ENCODE data around the gene USP20. TPM values are rescaled to one million over a fixed set of nuclear protein-coding genes. Genes with fewer than 3 reads are reported as not detected.

The USP20 gene
- total and polyA plus RNA-seq, 12 donors = 8.3 to 73.4 (median 34.5) TPM

DNA sequence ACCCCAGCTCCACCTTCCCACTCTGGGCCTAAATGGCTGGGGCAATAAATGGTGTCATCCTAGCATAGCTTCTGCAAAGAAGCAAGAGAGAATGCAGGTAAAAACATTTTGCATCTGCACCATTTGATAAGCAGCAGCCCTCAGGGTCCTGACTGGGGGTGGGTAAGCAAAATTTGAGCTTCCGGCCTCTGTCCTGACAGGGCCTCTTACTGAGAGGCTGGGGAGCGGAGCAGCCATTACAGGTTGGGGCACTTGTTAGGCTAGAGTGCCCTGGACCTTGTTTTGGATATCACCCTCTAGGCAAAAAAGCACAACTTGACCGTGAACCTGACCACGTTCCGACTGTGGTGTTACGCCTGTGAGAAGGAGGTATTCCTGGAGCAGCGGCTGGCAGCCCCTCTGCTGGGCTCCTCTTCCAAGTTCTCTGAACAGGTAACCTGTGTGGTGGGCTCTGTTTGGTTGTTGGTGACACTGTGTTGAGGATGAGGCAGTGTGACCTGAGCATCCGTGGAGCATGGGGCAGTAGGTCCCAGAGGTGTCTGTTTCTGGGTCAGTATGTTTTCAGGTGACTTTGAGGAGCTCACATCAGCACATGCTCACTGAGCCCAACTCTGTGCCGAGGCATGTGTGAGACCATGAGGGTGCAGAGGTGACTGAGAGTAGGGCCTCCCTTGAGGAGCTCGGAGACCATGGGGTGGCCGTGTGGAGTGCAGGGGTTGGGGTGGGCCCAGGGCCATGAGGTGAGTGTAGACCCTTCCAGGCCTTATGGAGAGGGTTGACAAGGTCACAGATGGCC is 23.1 kb downstream of the USP20 start:
- intact Hi-C loops (cut with DNase I) = no loop called here
- H3K36me3 ChIP-seq (replicated peaks in 1 of 2) = peaks cover 0 to 61% of the 10 kb centered on the region in 2 donors

DNA sequence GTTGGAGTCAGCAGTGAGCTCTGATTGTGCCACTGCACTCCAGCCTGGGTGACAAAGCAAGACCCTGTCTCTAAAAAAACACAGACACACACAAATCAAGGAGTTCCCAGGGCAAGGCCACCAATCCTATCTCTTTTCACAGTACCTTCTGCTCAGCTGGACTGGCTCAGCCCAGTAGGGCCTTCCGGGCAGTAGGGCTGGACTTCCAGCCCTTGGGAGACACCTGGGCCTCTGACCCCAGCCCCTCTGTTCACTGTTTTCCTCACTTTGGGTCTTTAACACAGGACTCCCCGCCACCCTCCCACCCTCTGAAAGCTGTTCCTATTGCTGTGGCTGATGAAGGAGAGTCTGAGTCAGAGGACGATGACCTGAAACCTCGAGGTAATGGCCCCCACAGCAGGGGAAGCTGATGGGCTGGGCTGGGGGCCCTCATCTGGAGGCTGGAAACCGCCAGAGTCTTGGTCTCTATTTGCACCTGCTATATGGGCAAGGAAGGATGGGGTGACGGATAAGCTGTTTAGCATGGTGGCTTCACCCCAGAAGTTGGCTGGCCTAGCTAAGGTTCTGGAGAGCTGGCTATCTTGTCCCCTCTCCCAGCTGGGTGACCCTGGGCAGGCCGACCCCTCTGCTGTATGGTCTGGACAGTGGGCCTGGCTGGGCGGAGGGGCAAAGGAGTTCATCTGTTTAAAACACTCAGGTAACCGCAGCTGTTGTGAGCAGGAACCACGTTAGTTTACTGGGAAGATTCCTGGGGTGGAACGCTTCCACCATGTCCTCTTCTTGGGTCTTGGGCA is 25.6 kb downstream of the USP20 start:
- no peak for DNase-seq
- intact Hi-C loops (cut with DNase I) = no loop called here
- H3K4me1 ChIP-seq (replicated peaks in 1 of 2) = no peaks in the 10 kb centered on the region
- H3K9me3 ChIP-seq (replicated peaks in 1 of 3) = no peaks in the 10 kb centered on the region
- WGBS, 4 donors = 63 to 75% (median 71%) methylated on average over 7 to 11 of the region's 11 CpGs
- no peak overlapping the region for H3K4me3 ChIP-seq
- H3K36me3 ChIP-seq (replicated peaks in 1 of 2) = peaks cover 0 to 58% of the 10 kb centered on the region in 2 donors
- H3K27ac ChIP-seq = no peak overlapping the region
- TF ChIP-seq, protein P1, sequence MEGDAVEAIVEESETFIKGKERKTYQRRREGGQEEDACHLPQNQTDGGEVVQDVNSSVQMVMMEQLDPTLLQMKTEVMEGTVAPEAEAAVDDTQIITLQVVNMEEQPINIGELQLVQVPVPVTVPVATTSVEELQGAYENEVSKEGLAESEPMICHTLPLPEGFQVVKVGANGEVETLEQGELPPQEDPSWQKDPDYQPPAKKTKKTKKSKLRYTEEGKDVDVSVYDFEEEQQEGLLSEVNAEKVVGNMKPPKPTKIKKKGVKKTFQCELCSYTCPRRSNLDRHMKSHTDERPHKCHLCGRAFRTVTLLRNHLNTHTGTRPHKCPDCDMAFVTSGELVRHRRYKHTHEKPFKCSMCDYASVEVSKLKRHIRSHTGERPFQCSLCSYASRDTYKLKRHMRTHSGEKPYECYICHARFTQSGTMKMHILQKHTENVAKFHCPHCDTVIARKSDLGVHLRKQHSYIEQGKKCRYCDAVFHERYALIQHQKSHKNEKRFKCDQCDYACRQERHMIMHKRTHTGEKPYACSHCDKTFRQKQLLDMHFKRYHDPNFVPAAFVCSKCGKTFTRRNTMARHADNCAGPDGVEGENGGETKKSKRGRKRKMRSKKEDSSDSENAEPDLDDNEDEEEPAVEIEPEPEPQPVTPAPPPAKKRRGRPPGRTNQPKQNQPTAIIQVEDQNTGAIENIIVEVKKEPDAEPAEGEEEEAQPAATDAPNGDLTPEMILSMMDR (IDR thresholded peaks at IDR 0.05) = no peak
- no peak for TF ChIP-seq POLR2A (IDR thresholded peaks at IDR 0.05)
- H3K27me3 ChIP-seq = no peaks in the 10 kb centered on the region

More for the DNA sequence above, 23.1 kb downstream of the USP20 start:
- WGBS, 4 donors = 87 to 96% (median 88%) methylated on average over 7 to 11 of the region's 11 CpGs
- DNase-seq = no peak
- no peak overlapping the region for H3K27ac ChIP-seq
- no peaks in the 10 kb centered on the region for H3K9me3 ChIP-seq (replicated peaks in 1 of 3)
- no peak overlapping the region for H3K4me3 ChIP-seq
- H3K27me3 ChIP-seq = no peaks in the 10 kb centered on the region
- H3K4me1 ChIP-seq (replicated peaks in 1 of 2) = no peaks in the 10 kb centered on the region
- TF ChIP-seq, protein P1 (IDR thresholded peaks at IDR 0.05) = no peak
- TF ChIP-seq POLR2A (IDR thresholded peaks at IDR 0.05) = no peak

DNA sequence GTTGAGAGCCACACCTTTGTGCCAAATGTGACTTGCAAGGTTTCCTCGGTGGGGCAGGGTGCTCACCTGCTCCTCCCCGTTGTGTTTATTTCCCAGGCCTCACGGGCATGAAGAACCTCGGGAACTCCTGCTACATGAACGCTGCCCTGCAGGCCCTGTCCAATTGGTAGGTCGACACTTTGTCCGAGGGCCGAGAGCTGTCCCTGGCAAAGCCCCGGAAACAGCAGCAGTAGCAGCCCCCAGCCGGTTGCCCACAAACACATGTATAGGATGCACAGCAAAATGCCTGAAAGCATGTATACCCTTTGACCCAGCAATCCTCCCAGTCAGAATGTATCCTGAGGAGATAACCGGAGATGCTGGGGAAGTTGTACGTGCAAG is 26.2 kb downstream of the USP20 start:
- DNase-seq = no peak
- 84 to 92% (median 88%) methylated on average over 7 to 12 of the region's 12 CpGs for WGBS, 4 donors
- Histone ChIP-seq H3K27ac (no peak overlapping the region), H3K4me3 (no peak overlapping the region), H3K27me3 (no peaks in the 10 kb centered on the region), H3K36me3 (replicated peaks in 1 of 2) (peaks cover 0 to 59% of the 10 kb centered on the region in 2 donors), H3K9me3 (replicated peaks in 1 of 3) (no peaks in the 10 kb centered on the region), H3K4me1 (replicated peaks in 1 of 2) (no peaks in the 10 kb centered on the region)
- intact Hi-C loops (cut with DNase I) = no loop called here
- TF ChIP-seq, protein P1 (IDR thresholded peaks at IDR 0.05) = no peak
- no peak for TF ChIP-seq POLR2A (IDR thresholded peaks at IDR 0.05)

DNA sequence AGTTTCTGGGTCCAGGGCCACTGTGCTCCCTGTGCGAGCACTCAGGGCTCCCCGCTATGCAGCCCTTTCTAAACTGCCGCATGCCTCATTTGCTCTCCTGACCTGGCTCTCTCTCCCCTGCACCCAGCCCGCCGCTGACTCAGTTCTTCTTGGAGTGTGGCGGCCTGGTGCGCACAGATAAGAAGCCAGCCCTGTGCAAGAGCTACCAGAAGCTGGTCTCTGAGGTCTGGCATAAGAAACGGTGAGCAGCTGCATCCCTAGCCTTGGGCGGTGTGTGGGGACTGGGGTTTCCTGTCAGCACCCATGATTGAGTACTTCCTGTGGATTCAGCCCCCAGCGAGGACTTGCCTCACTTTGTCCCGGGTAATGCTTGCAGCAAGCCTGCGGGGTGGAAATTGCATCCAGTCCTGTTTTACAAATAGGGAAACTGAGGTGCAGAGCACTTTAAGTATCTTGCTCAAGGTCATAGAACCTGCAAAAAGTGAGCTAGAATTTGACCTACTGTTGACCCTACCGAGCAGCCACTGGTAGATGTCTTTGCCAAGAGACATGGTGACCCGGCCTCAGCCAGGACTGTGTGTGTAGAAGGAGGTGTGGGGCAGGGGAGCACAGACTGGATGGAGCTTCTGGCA is 27.9 kb downstream of the USP20 start:
- intact Hi-C loops (cut with DNase I) = no loop called here
- no peaks in the 10 kb centered on the region for H3K4me1 ChIP-seq (replicated peaks in 1 of 2)
- TF ChIP-seq, protein P1 (IDR thresholded peaks at IDR 0.05) = no peak
- no peak for TF ChIP-seq POLR2A (IDR thresholded peaks at IDR 0.05)
- no peak overlapping the region for H3K4me3 ChIP-seq
- H3K9me3 ChIP-seq (replicated peaks in 1 of 3) = no peaks in the 10 kb centered on the region
- no peak for DNase-seq
- H3K27me3 ChIP-seq = no peaks in the 10 kb centered on the region
- H3K27ac ChIP-seq = no peak overlapping the region
- peaks cover 0 to 53% of the 10 kb centered on the region in 2 donors for H3K36me3 ChIP-seq (replicated peaks in 1 of 2)
- 58 to 69% (median 63%) methylated on average over 10 to 14 of the region's 14 CpGs for WGBS, 4 donors
